HCT116 (cell line): ENCODE measurements around the gene RNF144B. TPM values are rescaled to one million over a fixed set of nuclear protein-coding genes. Genes with fewer than 3 reads are reported as not detected.

Source experiments
- ATAC-seq: fragments of 200-7000 bp; cut with Tn5 transposase; 2 replicates; pipeline ENCODE4 v1.9.1; 2020; ENCODE audit warnings: mild to moderate bottlenecking, moderate library complexity
- BruUV-seq: library from RNA; stranded (reverse); fragments of 400-500 nt; replicated peaks from 2 replicates; lab custom pipeline; 2021; lab: Mats Ljungman, UMichigan
- CTCF ChIA-PET: fragments of 300-600 bp; sonication (Branson Sonifier 250); formaldehyde crosslinking; loops from one replicate; lab custom pipeline; 2021; ENCODE audit warnings: antibody characterized with exemption; lab: Charles Lee
- POLR2A ChIA-PET: fragments of 300-600, 350-600 bp; sonication (Branson Sonifier 250); formaldehyde crosslinking; loops from one replicate; lab custom pipeline; 2021; ENCODE audit warnings: antibody characterized with exemption; lab: Charles Lee
- RAD21 ChIA-PET, 2 experiments: fragments of 300-600 bp; sonication (Branson Sonifier 250); formaldehyde crosslinking; loops; one replicate each; lab custom pipeline; 2023; ENCODE audit warnings: low total read pairs in 2 of 2; ENCODE audit not compliant: uncharacterized antibody in 2 of 2, unreplicated experiment in 2 of 2, low non-redundant PET in 1 of 2; lab: Charles Lee
- DNase-seq: peaks from one replicate; pipeline ENCODE4 v3.0.0-alpha.2; 2010; ENCODE audit warnings: low read depth, low spot score
- H2AFZ ChIP-seq: fragments of 200-600 bp; shearing (Covaris generic), sonication (generic); 2 replicates; pipeline ENCODE4 v1.6.1; 2017; ENCODE audit warnings: low read depth, mixed run types, mixed read lengths, antibody characterized with exemption, low read length; ENCODE audit not compliant: poor library complexity, severe bottlenecking
- H3K27ac ChIP-seq: 2 replicates; pipeline ENCODE4 v1.5.1; 2012; ENCODE audit warnings: low read depth, low read length
- H3K27me3 ChIP-seq: fragments of 200-600 bp; sonication (generic); 2 replicates; pipeline ENCODE4 v1.6.1; 2016; ENCODE audit warnings: mixed run types, low read length, mixed read lengths; ENCODE audit not compliant: insufficient read depth
- H3K36me3 ChIP-seq, 2 experiments: fragments of 200-500 bp in 1 of 2; fragments of 200-600 bp in 1 of 2; sonication (Bioruptor generic) in 1 of 2; sonication (generic) in 1 of 2; 2 replicates each; pipeline versions ENCODE4 v1.5.1 to v1.6.1; 2014 to 2016; ENCODE audit warnings: low read length in 2 of 2, inconsistent platforms in 1 of 2, mixed read lengths in 1 of 2, mixed run types in 1 of 2; ENCODE audit not compliant: insufficient read depth in 2 of 2, control insufficient read depth in 1 of 2
- H3K4me1 ChIP-seq, 2 experiments: fragments of 200-600 bp in 1 of 2; sonication (generic) in 1 of 2; 2 replicates each; pipeline versions ENCODE4 v1.5.1 to v1.6.1; 2012 to 2017; ENCODE audit warnings: low read length in 2 of 2, inconsistent platforms in 1 of 2, mild to moderate bottlenecking in 1 of 2, mixed read lengths in 1 of 2, mixed run types in 1 of 2, moderate library complexity in 1 of 2; ENCODE audit not compliant: insufficient read depth in 2 of 2, control insufficient read depth in 1 of 2
- H3K4me2 ChIP-seq: fragments of 200-600 bp; sonication (generic); 2 replicates; pipeline ENCODE4 v1.6.1; 2017; ENCODE audit warnings: mixed run types, low read length, mixed read lengths
- H3K4me3 ChIP-seq, 2 experiments: fragments of 200-600 bp in 1 of 2; sonication (generic) in 1 of 2; replicated peaks in 1 of 2; 2 replicates each; pipeline ENCODE4 v1.5.1; 2011 to 2016; ENCODE audit warnings: low read length in 2 of 2, control low read depth in 1 of 2, low read depth in 1 of 2, mild to moderate bottlenecking in 1 of 2, mixed read lengths in 1 of 2, mixed run types in 1 of 2
- H3K79me2 ChIP-seq: fragments of 200-600 bp; sonication (generic); 2 replicates; pipeline ENCODE4 v1.6.1; 2017; ENCODE audit warnings: mild to moderate bottlenecking, mixed run types, low read length, moderate library complexity, mixed read lengths; ENCODE audit not compliant: insufficient read depth
- H3K9ac ChIP-seq: fragments of 200-600 bp; sonication (generic); 2 replicates; pipeline ENCODE4 v1.6.1; 2016; ENCODE audit warnings: low read length, mixed read lengths
- H3K9me2 ChIP-seq: fragments of 200-600 bp; sonication (generic), shearing (Covaris generic); 2 replicates; pipeline ENCODE4 v1.6.1; 2017; ENCODE audit warnings: mixed run types, mild to moderate bottlenecking, moderate library complexity; ENCODE audit not compliant: insufficient read depth
- H3K9me3 ChIP-seq, 2 experiments: fragments of 200-500 bp in 1 of 2; fragments of 200-600 bp in 1 of 2; sonication (Bioruptor generic) in 1 of 2; sonication (generic) in 1 of 2; 2 replicates each; pipeline ENCODE4 v1.6.1; 2014 to 2017; ENCODE audit warnings: low read length in 2 of 2, mixed read lengths in 2 of 2, inconsistent platforms in 1 of 2, low read depth in 1 of 2, mild to moderate bottlenecking in 1 of 2, mixed run types in 1 of 2, moderate library complexity in 1 of 2; ENCODE audit not compliant: control insufficient read depth in 1 of 2, insufficient read depth in 1 of 2
- H4K20me1 ChIP-seq: fragments of 200-600 bp; sonication (generic), shearing (Covaris generic); 2 replicates; pipeline ENCODE4 v1.6.1; 2017; ENCODE audit warnings: mixed run types, mild to moderate bottlenecking, moderate library complexity; ENCODE audit not compliant: insufficient read depth
- CBX3 ChIP-seq: IDR thresholded peaks from 2 replicates; pipeline ENCODE4 v1.6.1; 2012; ENCODE audit warnings: low read depth
- CEBPB ChIP-seq: IDR thresholded peaks from 2 replicates; pipeline ENCODE4 v1.6.1; 2012; ENCODE audit warnings: low read depth
- EGR1 ChIP-seq: IDR thresholded peaks from 2 replicates; pipeline ENCODE4 v1.6.1; 2012; ENCODE audit warnings: low read depth
- EZH2phosphoT487 ChIP-seq: fragments of 200-600 bp; IDR thresholded peaks from 2 replicates; pipeline ENCODE4 v1.6.1; 2018; ENCODE audit warnings: antibody characterized with exemption, borderline replicate concordance
- FOSL1 ChIP-seq: IDR thresholded peaks from 2 replicates; pipeline ENCODE4 v1.6.1; 2012; ENCODE audit warnings: low read depth
- JUND ChIP-seq: IDR thresholded peaks from 2 replicates; pipeline ENCODE4 v1.6.1; 2012
- POLR2A ChIP-seq: IDR thresholded peaks from 2 replicates; pipeline ENCODE4 v1.7.0; 2011; ENCODE audit warnings: borderline replicate concordance; ENCODE audit not compliant: insufficient read depth, insufficient read length; ENCODE audit errors: extremely low read depth
- POLR2AphosphoS5 ChIP-seq: IDR thresholded peaks from 2 replicates; pipeline ENCODE4 v1.6.1; 2011; ENCODE audit warnings: mild to moderate bottlenecking, low read depth, low read length, moderate library complexity
- RAD21 ChIP-seq: IDR thresholded peaks from 2 replicates; pipeline ENCODE4 v1.6.1; 2012; ENCODE audit warnings: low read depth, mild to moderate bottlenecking
- SP1 ChIP-seq: IDR thresholded peaks from 2 replicates; pipeline ENCODE4 v1.6.1; 2012; ENCODE audit warnings: low read depth
- SRF ChIP-seq: IDR thresholded peaks from 2 replicates; pipeline ENCODE4 v1.6.1; 2012; ENCODE audit warnings: low read depth
- TCF7L2 ChIP-seq: IDR thresholded peaks from 2 replicates; pipeline ENCODE4 v1.7.0; 2011; ENCODE audit warnings: borderline replicate concordance, inconsistent platforms; ENCODE audit not compliant: insufficient read depth, insufficient read length; ENCODE audit errors: extremely low read depth
- YY1 ChIP-seq: IDR thresholded peaks from 2 replicates; pipeline ENCODE4 v1.6.1; 2011; ENCODE audit warnings: low read length, low read depth, moderate library complexity, mild to moderate bottlenecking; ENCODE audit not compliant: insufficient replicate concordance; ENCODE audit errors: extremely low read depth
- ZBTB33 ChIP-seq: IDR thresholded peaks from 2 replicates; pipeline ENCODE4 v1.6.1; 2011; ENCODE audit warnings: mild to moderate bottlenecking, low read length, moderate library complexity; ENCODE audit not compliant: insufficient replicate concordance; ENCODE audit errors: extremely low read depth
- ZFX ChIP-seq: fragments of 450-650 bp; IDR thresholded peaks from 2 replicates; pipeline ENCODE4 v1.6.1; 2017
- intact Hi-C: fragments of 100-400 bp; cut with micrococcal nuclease; formaldehyde crosslinking; loops from 2 replicates; pipeline ENCODE4 v1.10.0; 2022
- total RNA-seq: library from RNA; stranded (reverse); gene quantifications from one replicate; pipeline ENCODE4 v1.2.1, GENCODE V29; 2021; ENCODE audit not compliant: unreplicated experiment
- TF ChIP-seq, protein P1 (sequence below): IDR thresholded peaks from 2 replicates; pipeline ENCODE4 v1.6.1; 2012; ENCODE audit warnings: low read depth
- TF ChIP-seq, protein P2 (sequence below), 3 experiments: fragments of 200-600 bp in 1 of 3; sonication (generic) in 1 of 3; IDR thresholded peaks in 2 of 3; conservative IDR thresholded peaks in 1 of 3; 2 replicates each; pipeline ENCODE4 v1.5.1; 2012 to 2017; ENCODE audit warnings: low read depth in 2 of 3, low read length in 2 of 3, antibody characterized with exemption in 1 of 3, borderline replicate concordance in 1 of 3, control low read depth in 1 of 3, mild to moderate bottlenecking in 1 of 3, mixed read lengths in 1 of 3, mixed run types in 1 of 3, moderate library complexity in 1 of 3; ENCODE audit not compliant: insufficient read depth in 1 of 3

Gene RNF144B
- total RNA-seq, 1 experiment from 2014 or later, result 2.1 TPM

DNA sequence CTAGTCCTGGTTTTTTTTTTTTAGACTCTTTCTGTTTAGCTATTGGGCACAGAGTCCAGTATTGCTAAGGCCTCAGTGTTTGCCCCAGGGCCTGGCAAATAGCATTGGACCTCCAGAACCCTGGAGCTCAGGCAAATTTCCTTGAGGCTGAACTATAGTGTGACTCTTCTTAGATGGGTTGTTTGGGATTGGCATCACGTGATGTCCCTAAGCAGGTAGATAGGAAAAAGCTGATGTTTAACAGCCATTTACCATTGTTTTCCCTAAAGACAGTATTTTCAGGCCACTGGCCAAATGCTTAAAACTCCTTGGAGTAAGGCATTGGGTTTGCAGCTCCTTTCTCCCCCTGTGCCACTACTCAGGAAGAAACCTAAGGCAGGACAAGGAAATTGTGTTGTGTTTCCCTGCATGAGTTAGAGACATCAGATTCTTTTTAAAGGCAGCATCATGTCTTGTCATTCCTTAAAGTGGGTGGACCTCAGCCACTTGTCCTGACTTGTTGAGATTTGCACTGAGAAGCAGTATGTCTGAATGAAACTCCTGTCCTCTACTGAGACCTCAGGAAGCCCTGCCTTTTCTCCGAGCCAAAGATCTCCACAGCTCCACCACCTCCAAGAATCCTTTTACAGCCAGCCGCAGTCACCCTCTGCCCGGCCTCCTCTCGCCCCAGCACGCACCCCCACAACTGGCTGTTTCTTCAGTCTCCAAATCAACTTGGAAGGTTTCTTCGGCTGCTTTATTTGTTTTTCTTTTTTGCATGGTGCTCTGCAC lies 46.2 kb upstream of the RNF144B start:
- H3K36me3 ChIP-seq, result no peaks in the 10 kb centered on the region
- H3K79me2 ChIP-seq, result no peaks in the 10 kb centered on the region
- no peaks in the 10 kb centered on the region for H3K9me3 ChIP-seq
- ChIA-PET CTCF (no interaction called here), RAD21 (no interaction called here), POLR2A (no interaction called here)
- intact Hi-C loops, result no loop called here
- H2AFZ ChIP-seq, result no peak overlapping the region
- DNase-seq (no peak), ATAC-seq (no peak)
- no peak overlapping the region for H3K27ac ChIP-seq
- TF ChIP-seq, protein P1, sequence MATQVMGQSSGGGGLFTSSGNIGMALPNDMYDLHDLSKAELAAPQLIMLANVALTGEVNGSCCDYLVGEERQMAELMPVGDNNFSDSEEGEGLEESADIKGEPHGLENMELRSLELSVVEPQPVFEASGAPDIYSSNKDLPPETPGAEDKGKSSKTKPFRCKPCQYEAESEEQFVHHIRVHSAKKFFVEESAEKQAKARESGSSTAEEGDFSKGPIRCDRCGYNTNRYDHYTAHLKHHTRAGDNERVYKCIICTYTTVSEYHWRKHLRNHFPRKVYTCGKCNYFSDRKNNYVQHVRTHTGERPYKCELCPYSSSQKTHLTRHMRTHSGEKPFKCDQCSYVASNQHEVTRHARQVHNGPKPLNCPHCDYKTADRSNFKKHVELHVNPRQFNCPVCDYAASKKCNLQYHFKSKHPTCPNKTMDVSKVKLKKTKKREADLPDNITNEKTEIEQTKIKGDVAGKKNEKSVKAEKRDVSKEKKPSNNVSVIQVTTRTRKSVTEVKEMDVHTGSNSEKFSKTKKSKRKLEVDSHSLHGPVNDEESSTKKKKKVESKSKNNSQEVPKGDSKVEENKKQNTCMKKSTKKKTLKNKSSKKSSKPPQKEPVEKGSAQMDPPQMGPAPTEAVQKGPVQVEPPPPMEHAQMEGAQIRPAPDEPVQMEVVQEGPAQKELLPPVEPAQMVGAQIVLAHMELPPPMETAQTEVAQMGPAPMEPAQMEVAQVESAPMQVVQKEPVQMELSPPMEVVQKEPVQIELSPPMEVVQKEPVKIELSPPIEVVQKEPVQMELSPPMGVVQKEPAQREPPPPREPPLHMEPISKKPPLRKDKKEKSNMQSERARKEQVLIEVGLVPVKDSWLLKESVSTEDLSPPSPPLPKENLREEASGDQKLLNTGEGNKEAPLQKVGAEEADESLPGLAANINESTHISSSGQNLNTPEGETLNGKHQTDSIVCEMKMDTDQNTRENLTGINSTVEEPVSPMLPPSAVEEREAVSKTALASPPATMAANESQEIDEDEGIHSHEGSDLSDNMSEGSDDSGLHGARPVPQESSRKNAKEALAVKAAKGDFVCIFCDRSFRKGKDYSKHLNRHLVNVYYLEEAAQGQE, result no peak
- TF ChIP-seq FOSL1, result no peak
- TF ChIP-seq SP1, result no peak
- TF ChIP-seq POLR2A, result no peak
- TF ChIP-seq RAD21, result no peak
- TF ChIP-seq POLR2AphosphoS5, result no peak
- no peak for TF ChIP-seq ZBTB33
- TF ChIP-seq CBX3, result no peak
- TF ChIP-seq, protein P2, sequence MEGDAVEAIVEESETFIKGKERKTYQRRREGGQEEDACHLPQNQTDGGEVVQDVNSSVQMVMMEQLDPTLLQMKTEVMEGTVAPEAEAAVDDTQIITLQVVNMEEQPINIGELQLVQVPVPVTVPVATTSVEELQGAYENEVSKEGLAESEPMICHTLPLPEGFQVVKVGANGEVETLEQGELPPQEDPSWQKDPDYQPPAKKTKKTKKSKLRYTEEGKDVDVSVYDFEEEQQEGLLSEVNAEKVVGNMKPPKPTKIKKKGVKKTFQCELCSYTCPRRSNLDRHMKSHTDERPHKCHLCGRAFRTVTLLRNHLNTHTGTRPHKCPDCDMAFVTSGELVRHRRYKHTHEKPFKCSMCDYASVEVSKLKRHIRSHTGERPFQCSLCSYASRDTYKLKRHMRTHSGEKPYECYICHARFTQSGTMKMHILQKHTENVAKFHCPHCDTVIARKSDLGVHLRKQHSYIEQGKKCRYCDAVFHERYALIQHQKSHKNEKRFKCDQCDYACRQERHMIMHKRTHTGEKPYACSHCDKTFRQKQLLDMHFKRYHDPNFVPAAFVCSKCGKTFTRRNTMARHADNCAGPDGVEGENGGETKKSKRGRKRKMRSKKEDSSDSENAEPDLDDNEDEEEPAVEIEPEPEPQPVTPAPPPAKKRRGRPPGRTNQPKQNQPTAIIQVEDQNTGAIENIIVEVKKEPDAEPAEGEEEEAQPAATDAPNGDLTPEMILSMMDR (IDR thresholded peaks at IDR 0.05 in 2 of 3, conservative IDR thresholded peaks at IDR 0.05 in 1 of 3; ENCODE audit: borderline replicate concordance in 1 of 3, insufficient read depth in 1 of 3, low read depth in 2 of 3, low read length in 2 of 3), result no peak
- no peak for TF ChIP-seq EGR1
- no peak for TF ChIP-seq ZFX
- no peak for TF ChIP-seq JUND
- no peak for TF ChIP-seq YY1
- no peak for TF ChIP-seq SRF
- TF ChIP-seq CEBPB, result no peak
- TF ChIP-seq TCF7L2, result no peak
- no peak for TF ChIP-seq EZH2phosphoT487
- no peaks in the 10 kb centered on the region for H3K9me2 ChIP-seq
- H3K4me3 ChIP-seq, result no peak overlapping the region
- BruUV-seq, result no TSS peak
- H3K4me2 ChIP-seq, result no peak overlapping the region
- no peaks in the 10 kb centered on the region for H3K4me1 ChIP-seq
- H3K9ac ChIP-seq, result no peak overlapping the region
- no peaks in the 10 kb centered on the region for H3K27me3 ChIP-seq
- no peaks in the 10 kb centered on the region for H4K20me1 ChIP-seq
